Mucosa of rectum (tissue), 2 donors: ENCODE measurements around the gene NUP62.
A peak's percentile ranks its signal among the peaks of the same experiment; 100 is the strongest.

Experiments
- H3K27ac ChIP-seq, 2 donors: one replicate each; pipeline ENCODE4 v1.7.0; 2013; ENCODE audit warnings: inconsistent platforms in 2 of 2, low read depth in 2 of 2, low read length in 2 of 2
- H3K27me3 ChIP-seq, 2 donors: one replicate each; pipeline ENCODE4 v1.7.0; 2013; ENCODE audit warnings: low read length in 2 of 2; ENCODE audit not compliant: control insufficient read depth in 2 of 2, insufficient read depth in 2 of 2
- H3K36me3 ChIP-seq, 2 donors: one replicate each; pipeline ENCODE4 v1.7.0; 2013; ENCODE audit warnings: low read length in 2 of 2; ENCODE audit not compliant: control insufficient read depth in 2 of 2, insufficient read depth in 2 of 2
- H3K4me1 ChIP-seq, 2 donors: one replicate each; pipeline ENCODE4 v1.7.0; 2013; ENCODE audit warnings: low read length in 2 of 2, mild to moderate bottlenecking in 1 of 2; ENCODE audit not compliant: control insufficient read depth in 2 of 2, insufficient read depth in 2 of 2
- H3K4me3 ChIP-seq, 2 donors: one replicate each; pipeline ENCODE4 v1.7.0; 2013; ENCODE audit warnings: low read length in 2 of 2
- H3K9ac ChIP-seq, 2 donors: one replicate each; pipeline ENCODE4 v1.7.0; 2013; ENCODE audit warnings: low read length in 2 of 2, low read depth in 1 of 2, mild to moderate bottlenecking in 1 of 2
- H3K9me3 ChIP-seq, 2 donors: one replicate each; pipeline ENCODE4 v1.7.0; 2013; ENCODE audit warnings: low read length in 2 of 2; ENCODE audit not compliant: control insufficient read depth in 2 of 2
- donor health status: healthy.
- donor health status: Normal muscosa, but diverticular disease.

NUP62 gene

GRCh38 chr19:49861107-49861506 lies 68.2 kb downstream of the NUP62 start:
- Histone ChIP-seq H3K27me3 (no peaks in the 10 kb centered on the region), H3K9me3 (no peaks in the 10 kb centered on the region), H3K9ac (peak overlapping the region in 1 of 2 donors; percentile 3), H3K4me3 (no peak overlapping the region), H3K4me1 (peaks cover under 1 to 4% of the 10 kb centered on the region in 2 donors), H3K27ac (peak overlapping the region in 1 of 2 donors; percentile 56), H3K36me3 (peaks cover 27 to 53% of the 10 kb centered on the region in 2 donors)

- H3K27ac ChIP-seq = peak overlapping the region; percentile 9 to 56
- peaks cover 27 to 55% of the 10 kb centered on the region in 2 donors for H3K36me3 ChIP-seq
Measured at GRCh38 chr19:49860336-49861102, 68.8 kb downstream of the NUP62 start.

GRCh38 chr19:49859682-49860335 lies 69.5 kb downstream of the NUP62 start:
- H3K9ac ChIP-seq = no peak overlapping the region
- H3K4me1 ChIP-seq = no peaks in the 10 kb centered on the region
- H3K9me3 ChIP-seq = no peaks in the 10 kb centered on the region
- H3K36me3 ChIP-seq = peaks cover 27 to 57% of the 10 kb centered on the region in 2 donors
- no peak overlapping the region for H3K4me3 ChIP-seq
- no peaks in the 10 kb centered on the region for H3K27me3 ChIP-seq
- H3K27ac ChIP-seq = no peak overlapping the region

More at GRCh38 chr19:49860336-49861102, 68.8 kb downstream of the NUP62 start:
- H3K4me1 ChIP-seq = no peaks in the 10 kb centered on the region
- H3K4me3 ChIP-seq = no peak overlapping the region
- no peaks in the 10 kb centered on the region for H3K27me3 ChIP-seq
- no peaks in the 10 kb centered on the region for H3K9me3 ChIP-seq
- H3K9ac ChIP-seq = peak overlapping the region in 1 of 2 donors; percentile 3

GRCh38 chr19:49858088-49858985 lies 71.0 kb downstream of the NUP62 start:
- no peak overlapping the region for H3K27ac ChIP-seq

GRCh38 chr19:49857838-49858087 lies 71.5 kb downstream of the NUP62 start:
- Histone ChIP-seq H3K9ac (no peak overlapping the region), H3K4me1 (peaks cover under 1 to 3% of the 10 kb centered on the region in 2 donors), H3K27ac (no peak overlapping the region), H3K4me3 (no peak overlapping the region), H3K36me3 (peaks cover 14 to 39% of the 10 kb centered on the region in 2 donors), H3K9me3 (no peaks in the 10 kb centered on the region), H3K27me3 (no peaks in the 10 kb centered on the region)

More at GRCh38 chr19:49858088-49858985, 71.0 kb downstream of the NUP62 start:
- Histone ChIP-seq H3K9ac (no peak overlapping the region), H3K36me3 (peaks cover 16 to 42% of the 10 kb centered on the region in 2 donors), H3K4me3 (no peak overlapping the region), H3K9me3 (no peaks in the 10 kb centered on the region), H3K4me1 (no peaks in the 10 kb centered on the region), H3K27me3 (no peaks in the 10 kb centered on the region)

- Histone ChIP-seq H3K4me3 (no peak overlapping the region), H3K27me3 (no peaks in the 10 kb centered on the region), H3K27ac (no peak overlapping the region), H3K36me3 (peaks cover 14 to 39% of the 10 kb centered on the region in 2 donors), H3K9ac (no peak overlapping the region), H3K4me1 (peaks cover 5 to 9% of the 10 kb centered on the region in 2 donors), H3K9me3 (no peaks in the 10 kb centered on the region)
Measured at GRCh38 chr19:49857061-49857837, 72.1 kb downstream of the NUP62 start.
